Muscle layer of duodenum (tissue), 2 donors: Measurements from ENCODE around the gene A3GALT2.
"Not testable (repeated sequence)": the region's sequence is repeated elsewhere in the genome, so short reads cannot be mapped to it uniquely, and the experiment has no call there.

Source experiments
- H3K27ac ChIP-seq: one replicate; pipeline ENCODE4 v1.7.0; 2013; ENCODE audit warnings: mild to moderate bottlenecking, low read length
- H3K27me3 ChIP-seq: one replicate; pipeline ENCODE4 v1.7.0; 2013; ENCODE audit warnings: low read depth, mild to moderate bottlenecking, control low read depth, low read length
- H3K36me3 ChIP-seq, 2 donors: one replicate each; pipeline ENCODE4 v1.7.0; 2013; ENCODE audit warnings: low read length in 2 of 2, control low read depth in 1 of 2, mild to moderate bottlenecking in 1 of 2; ENCODE audit not compliant: insufficient read depth in 2 of 2, control insufficient read depth in 1 of 2
- H3K4me1 ChIP-seq, 2 donors: one replicate each; pipeline ENCODE4 v1.7.0; 2013; ENCODE audit warnings: low read length in 2 of 2, mild to moderate bottlenecking in 2 of 2, control low read depth in 1 of 2, moderate library complexity in 1 of 2; ENCODE audit not compliant: insufficient read depth in 2 of 2, control insufficient read depth in 1 of 2
- H3K4me3 ChIP-seq, 2 donors: one replicate each; pipeline ENCODE4 v1.7.0; 2013; ENCODE audit warnings: low read length in 2 of 2, low read depth in 1 of 2, mild to moderate bottlenecking in 1 of 2
- H3K9me3 ChIP-seq, 2 donors: one replicate each; pipeline ENCODE4 v1.7.0; 2013; ENCODE audit warnings: low read length in 2 of 2, control low read depth in 1 of 2, mild to moderate bottlenecking in 1 of 2; ENCODE audit not compliant: control insufficient read depth in 1 of 2
- donor health status: healthy.

Gene A3GALT2

GRCh38 chr1:33321178-33321577 lies 280 bp upstream of the A3GALT2 start:
- Histone ChIP-seq H3K27ac (no peak overlapping the region), H3K4me3 (no peak overlapping the region), H3K36me3 (peaks cover 37 to 41% of the 10 kb centered on the region in 2 donors), H3K27me3 (no peaks in the 10 kb centered on the region), H3K9me3 (no peaks in the 10 kb centered on the region), H3K4me1 (peaks cover 0 to 18% of the 10 kb centered on the region in 2 donors)

DNA sequence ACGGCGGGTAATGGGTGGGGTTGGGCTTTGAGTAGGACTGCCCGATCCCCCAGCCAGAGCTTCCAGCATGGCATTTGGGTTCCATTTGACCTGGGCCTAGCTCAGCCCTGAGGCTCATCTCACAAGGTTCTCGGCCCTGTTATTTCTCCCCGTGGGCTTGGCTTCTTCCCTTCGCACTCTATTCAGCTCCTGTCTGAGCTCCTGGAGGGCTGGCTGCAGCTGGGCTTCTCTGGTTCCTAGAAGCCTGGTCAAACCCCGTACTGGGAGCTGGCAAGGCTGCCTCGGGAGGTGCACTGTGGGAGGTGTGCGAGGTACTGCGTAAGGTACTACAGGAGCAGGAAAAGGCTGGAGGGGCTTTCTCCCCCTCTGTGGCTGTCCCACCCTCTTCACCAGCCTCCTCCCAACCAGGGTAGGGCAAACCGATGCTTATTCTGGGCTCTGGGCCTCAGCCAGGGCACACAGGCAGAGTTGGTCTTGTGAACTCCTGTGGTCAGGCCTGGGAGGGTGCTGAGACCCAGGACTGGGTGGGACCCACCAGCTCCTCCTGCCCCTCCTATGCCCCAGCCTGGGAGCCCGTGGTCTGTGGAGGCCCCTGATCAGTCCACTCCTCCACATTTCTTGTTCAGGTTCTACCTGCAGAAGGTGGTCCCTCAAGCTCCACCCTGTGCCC lies 814 bp downstream of the A3GALT2 start:
- Histone ChIP-seq H3K27ac (no peak overlapping the region), H3K27me3 (no peaks in the 10 kb centered on the region)

DNA sequence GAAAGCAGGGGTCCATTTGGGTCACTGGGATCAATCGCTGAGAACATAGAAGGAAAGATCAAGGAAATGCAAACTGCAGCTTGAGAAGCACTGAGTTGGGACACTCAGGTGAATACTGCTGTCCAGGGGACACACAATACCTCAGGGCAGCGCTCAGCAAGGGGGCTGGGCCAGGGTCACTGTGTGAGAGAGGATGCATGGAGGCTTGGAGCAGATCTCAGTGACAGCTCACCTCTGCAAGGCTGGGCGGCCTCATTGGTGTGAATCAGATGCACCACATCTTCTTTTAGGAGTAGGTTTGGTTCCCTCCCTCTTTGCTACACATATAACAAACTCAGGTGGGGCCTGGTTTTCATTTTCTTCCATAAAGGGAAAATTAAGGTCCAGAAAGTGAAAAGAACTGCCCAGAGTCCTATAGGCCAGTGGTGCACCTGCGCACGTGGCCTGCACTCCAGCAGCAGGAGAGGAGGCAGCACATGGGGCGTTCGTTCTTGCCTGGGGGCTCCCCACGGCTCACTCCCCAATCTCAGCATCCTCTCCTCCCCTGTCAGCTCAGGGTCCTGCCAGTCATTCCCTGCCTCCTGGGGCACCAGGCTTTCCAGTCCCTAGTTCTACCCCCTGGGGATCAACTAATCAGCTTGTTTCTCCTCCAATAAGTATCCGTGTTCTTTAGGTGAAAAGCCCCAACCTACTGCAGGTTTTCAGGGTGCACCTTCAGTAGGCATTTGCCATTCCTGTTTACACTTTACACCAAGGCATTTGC lies 1.5 kb downstream of the A3GALT2 start:
- Histone ChIP-seq H3K4me3 (no peak overlapping the region), H3K27me3 (no peaks in the 10 kb centered on the region), H3K4me1 (peaks cover 0 to 6% of the 10 kb centered on the region in 2 donors), H3K27ac (no peak overlapping the region), H3K9me3 (no peaks in the 10 kb centered on the region), H3K36me3 (peaks cover 18 to 23% of the 10 kb centered on the region in 2 donors)

More for the DNA sequence above, 814 bp downstream of the A3GALT2 start:
- H3K4me3 ChIP-seq: no peak overlapping the region
- H3K9me3 ChIP-seq: no peaks in the 10 kb centered on the region
- H3K36me3 ChIP-seq: peaks cover 26 to 30% of the 10 kb centered on the region in 2 donors
- peaks cover 0 to 13% of the 10 kb centered on the region in 2 donors for H3K4me1 ChIP-seq

GRCh38 chr1:33317946-33318345 lies 3.0 kb downstream of the A3GALT2 start:
- Histone ChIP-seq H3K4me3 (no peak overlapping the region), H3K9me3 (no peaks in the 10 kb centered on the region), H3K36me3 (peaks cover 4 to 9% of the 10 kb centered on the region in 2 donors), H3K27ac (no peak overlapping the region), H3K27me3 (no peaks in the 10 kb centered on the region), H3K4me1 (no peaks in the 10 kb centered on the region)

GRCh38 chr1:33317354-33317753 lies 3.5 kb downstream of the A3GALT2 start:
- Histone ChIP-seq H3K27ac (no peak overlapping the region), H3K27me3 (no peaks in the 10 kb centered on the region), H3K4me1 (no peaks in the 10 kb centered on the region), H3K4me3 (no peak overlapping the region), H3K36me3 (peaks cover 0 to 3% of the 10 kb centered on the region in 2 donors), H3K9me3 (no peaks in the 10 kb centered on the region)

GRCh38 chr1:33316601-33317000 lies 4.3 kb downstream of the A3GALT2 start:
- H3K27me3 ChIP-seq: no peaks in the 10 kb centered on the region
- no peak overlapping the region for H3K27ac ChIP-seq
- no peaks in the 10 kb centered on the region for H3K4me1 ChIP-seq
- no peak overlapping the region for H3K4me3 ChIP-seq
- no peaks in the 10 kb centered on the region for H3K36me3 ChIP-seq
- H3K9me3 ChIP-seq: no peaks in the 10 kb centered on the region

DNA sequence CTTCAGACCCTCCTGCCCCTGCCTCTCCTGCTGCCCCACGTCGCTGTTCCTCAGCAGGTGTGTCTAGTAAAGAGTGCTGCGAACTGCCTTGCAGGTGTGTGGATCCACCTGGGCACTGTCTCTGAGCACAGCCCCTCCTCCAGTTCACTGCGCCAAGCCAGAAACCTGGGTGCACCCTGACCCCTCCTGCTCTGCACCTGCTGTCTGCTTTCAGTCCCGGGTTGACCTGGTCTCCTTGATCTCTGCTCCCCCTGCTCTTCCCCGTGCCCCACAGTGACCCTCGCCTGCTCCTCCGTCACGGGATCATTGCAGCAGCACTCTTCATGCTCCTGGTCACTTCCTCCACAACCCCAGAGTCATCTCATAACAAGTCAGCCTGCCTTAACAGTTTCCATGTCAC lies 6.5 kb downstream of the A3GALT2 start:
- Histone ChIP-seq H3K27ac (no peak overlapping the region), H3K27me3 (no peaks in the 10 kb centered on the region), H3K9me3 (no peaks in the 10 kb centered on the region), H3K4me1 (no peaks in the 10 kb centered on the region), H3K36me3 (no peaks in the 10 kb centered on the region), H3K4me3 (no peak overlapping the region)

DNA sequence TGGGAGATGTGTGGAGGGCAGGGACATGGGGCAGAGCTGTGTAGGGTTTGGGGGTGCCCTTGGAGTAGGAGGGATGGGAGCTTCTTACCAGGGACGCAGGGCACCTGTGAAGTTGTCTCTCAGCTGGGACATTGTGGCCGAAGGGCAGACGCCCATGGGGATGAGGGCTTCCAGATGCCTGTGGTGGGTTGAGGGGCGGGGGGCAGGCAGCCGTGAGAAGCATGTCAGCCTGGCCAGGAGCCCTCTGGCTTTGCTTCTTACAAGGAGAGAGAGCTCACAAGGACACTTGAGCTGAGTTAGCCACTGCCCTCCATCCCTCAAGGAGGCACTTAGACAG lies 8.5 kb downstream of the A3GALT2 start:
- Histone ChIP-seq H3K9me3 (no peaks in the 10 kb centered on the region), H3K36me3 (no peaks in the 10 kb centered on the region), H3K27ac (no peak overlapping the region), H3K4me3 (no peak overlapping the region), H3K27me3 (no peaks in the 10 kb centered on the region), H3K4me1 (no peaks in the 10 kb centered on the region)

GRCh38 chr1:33311706-33312412 lies 9.0 kb downstream of the A3GALT2 start:
- Histone ChIP-seq H3K27ac (no peak overlapping the region), H3K9me3 (no peaks in the 10 kb centered on the region), H3K4me1 (peaks cover 0 to 4% of the 10 kb centered on the region in 2 donors), H3K36me3 (no peaks in the 10 kb centered on the region), H3K4me3 (no peak overlapping the region), H3K27me3 (no peaks in the 10 kb centered on the region)

GRCh38 chr1:33310702-33311101 lies 10.2 kb downstream of the A3GALT2 start:
- H3K4me1 ChIP-seq: peaks cover 0 to 11% of the 10 kb centered on the region in 2 donors
- H3K4me3 ChIP-seq: no peak overlapping the region
- H3K36me3 ChIP-seq: no peaks in the 10 kb centered on the region
- no peaks in the 10 kb centered on the region for H3K27me3 ChIP-seq
- no peak overlapping the region for H3K27ac ChIP-seq
- no peaks in the 10 kb centered on the region for H3K9me3 ChIP-seq

DNA sequence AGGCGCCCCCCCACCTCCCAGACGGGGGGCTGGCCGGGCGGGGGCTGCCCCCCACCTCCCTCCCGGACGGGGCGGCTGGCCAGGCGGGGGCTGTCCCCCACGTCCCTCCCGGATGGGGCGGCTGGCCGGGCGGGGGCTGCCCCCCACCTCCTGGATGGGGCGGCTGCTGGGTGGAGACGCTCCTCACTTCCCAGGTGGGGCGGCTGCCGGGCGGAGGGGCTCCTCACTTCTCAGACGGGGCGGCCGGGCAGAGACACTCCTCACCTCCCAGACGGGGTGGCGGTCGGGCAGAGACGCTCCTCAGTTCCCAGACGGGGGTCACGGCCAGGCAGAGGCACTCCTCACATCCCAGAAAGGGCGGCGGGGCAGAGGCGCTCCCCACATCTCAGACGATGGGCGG lies 11.5 kb downstream of the A3GALT2 start:
- not testable (repeated sequence) for H3K36me3 ChIP-seq, H3K27me3 ChIP-seq, H3K27ac ChIP-seq, H3K4me3 ChIP-seq, H3K9me3 ChIP-seq
- peaks cover 0 to 11% of the 10 kb centered on the region in 2 donors for H3K4me1 ChIP-seq
